HL-60 (cell line): Measurements from ENCODE around the gene ADAM29.
"Not testable (repeated sequence)": the region's sequence is repeated elsewhere in the genome, so short reads cannot be mapped to it uniquely, and the experiment has no call there.

ENCODE experiments used
- DNase-seq, 2 experiments: peaks; one replicate each; pipeline ENCODE4 v3.0.0-alpha.2; 2010 to 2020; ENCODE audit warnings: low read depth in 1 of 2, low spot score in 1 of 2
- H3K27ac ChIP-seq: fragments of 250-450 bp; sonication (Bioruptor Pico); replicated peaks from 2 replicates; pipeline ENCODE4 v1.5.1; 2020; ENCODE audit warnings: mild to moderate bottlenecking, moderate library complexity
- H3K27me3 ChIP-seq: fragments of 250-450 bp; sonication (Bioruptor Pico); 2 replicates; pipeline ENCODE4 v1.5.1; 2021; ENCODE audit warnings: mild to moderate bottlenecking, moderate library complexity; ENCODE audit not compliant: insufficient read depth, poor library complexity, severe bottlenecking
- H3K4me3 ChIP-seq: replicated peaks from 2 replicates; pipeline ENCODE4 v1.5.1; 2011; ENCODE audit warnings: mild to moderate bottlenecking, control low read depth, low read length; ENCODE audit not compliant: insufficient read depth
- GABPA ChIP-seq: IDR thresholded peaks from 2 replicates; pipeline ENCODE4 v1.6.1; 2012; ENCODE audit warnings: low read depth
- POLR2AphosphoS5 ChIP-seq: IDR thresholded peaks from 2 replicates; pipeline ENCODE4 v1.6.1; 2012; ENCODE audit warnings: low read depth
- SPI1 ChIP-seq: IDR thresholded peaks from 2 replicates; pipeline ENCODE4 v1.6.1; 2012; ENCODE audit warnings: low read depth, mild to moderate bottlenecking, borderline replicate concordance
- TF ChIP-seq, protein P1 (sequence below): IDR thresholded peaks from 2 replicates; pipeline ENCODE4 v1.6.1; 2012; ENCODE audit warnings: low read depth; ENCODE audit not compliant: insufficient replicate concordance
- TF ChIP-seq, protein P2 (sequence below): IDR thresholded peaks from one replicate; pipeline ENCODE4 v1.5.1; 2011; ENCODE audit warnings: low read length, control low read depth, inconsistent platforms; ENCODE audit not compliant: insufficient read depth

ADAM29 gene

DNA sequence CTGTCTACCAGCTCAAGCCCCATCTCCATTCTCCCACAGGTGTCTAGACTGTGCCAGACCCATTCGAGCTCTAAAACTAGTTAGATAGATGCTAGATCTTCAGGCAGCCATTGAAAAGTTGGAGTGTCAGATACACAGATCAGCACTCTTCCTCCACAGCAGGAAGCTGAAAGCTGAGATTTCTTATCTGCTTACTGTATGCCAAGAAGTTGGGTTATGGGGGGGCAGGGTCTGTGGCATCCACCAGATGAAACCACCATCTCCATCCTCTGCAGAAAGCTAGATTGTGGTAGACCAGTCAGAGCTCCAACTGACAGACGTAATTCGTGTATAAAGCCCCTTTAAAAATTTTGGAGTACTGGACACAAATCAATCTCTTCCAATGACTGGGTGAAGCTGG, 54.8 kb downstream of the ADAM29 start:
- Histone ChIP-seq H3K4me3 (no peak overlapping the region), H3K27me3 (peaks cover 3% of the 10 kb centered on the region), H3K27ac (no peak overlapping the region)
- no peak for DNase-seq
- TF ChIP-seq, protein P1, sequence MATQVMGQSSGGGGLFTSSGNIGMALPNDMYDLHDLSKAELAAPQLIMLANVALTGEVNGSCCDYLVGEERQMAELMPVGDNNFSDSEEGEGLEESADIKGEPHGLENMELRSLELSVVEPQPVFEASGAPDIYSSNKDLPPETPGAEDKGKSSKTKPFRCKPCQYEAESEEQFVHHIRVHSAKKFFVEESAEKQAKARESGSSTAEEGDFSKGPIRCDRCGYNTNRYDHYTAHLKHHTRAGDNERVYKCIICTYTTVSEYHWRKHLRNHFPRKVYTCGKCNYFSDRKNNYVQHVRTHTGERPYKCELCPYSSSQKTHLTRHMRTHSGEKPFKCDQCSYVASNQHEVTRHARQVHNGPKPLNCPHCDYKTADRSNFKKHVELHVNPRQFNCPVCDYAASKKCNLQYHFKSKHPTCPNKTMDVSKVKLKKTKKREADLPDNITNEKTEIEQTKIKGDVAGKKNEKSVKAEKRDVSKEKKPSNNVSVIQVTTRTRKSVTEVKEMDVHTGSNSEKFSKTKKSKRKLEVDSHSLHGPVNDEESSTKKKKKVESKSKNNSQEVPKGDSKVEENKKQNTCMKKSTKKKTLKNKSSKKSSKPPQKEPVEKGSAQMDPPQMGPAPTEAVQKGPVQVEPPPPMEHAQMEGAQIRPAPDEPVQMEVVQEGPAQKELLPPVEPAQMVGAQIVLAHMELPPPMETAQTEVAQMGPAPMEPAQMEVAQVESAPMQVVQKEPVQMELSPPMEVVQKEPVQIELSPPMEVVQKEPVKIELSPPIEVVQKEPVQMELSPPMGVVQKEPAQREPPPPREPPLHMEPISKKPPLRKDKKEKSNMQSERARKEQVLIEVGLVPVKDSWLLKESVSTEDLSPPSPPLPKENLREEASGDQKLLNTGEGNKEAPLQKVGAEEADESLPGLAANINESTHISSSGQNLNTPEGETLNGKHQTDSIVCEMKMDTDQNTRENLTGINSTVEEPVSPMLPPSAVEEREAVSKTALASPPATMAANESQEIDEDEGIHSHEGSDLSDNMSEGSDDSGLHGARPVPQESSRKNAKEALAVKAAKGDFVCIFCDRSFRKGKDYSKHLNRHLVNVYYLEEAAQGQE, result no peak
- no peak for TF ChIP-seq SPI1
- TF ChIP-seq POLR2AphosphoS5, result no peak
- no peak for TF ChIP-seq GABPA
- TF ChIP-seq, protein P2, sequence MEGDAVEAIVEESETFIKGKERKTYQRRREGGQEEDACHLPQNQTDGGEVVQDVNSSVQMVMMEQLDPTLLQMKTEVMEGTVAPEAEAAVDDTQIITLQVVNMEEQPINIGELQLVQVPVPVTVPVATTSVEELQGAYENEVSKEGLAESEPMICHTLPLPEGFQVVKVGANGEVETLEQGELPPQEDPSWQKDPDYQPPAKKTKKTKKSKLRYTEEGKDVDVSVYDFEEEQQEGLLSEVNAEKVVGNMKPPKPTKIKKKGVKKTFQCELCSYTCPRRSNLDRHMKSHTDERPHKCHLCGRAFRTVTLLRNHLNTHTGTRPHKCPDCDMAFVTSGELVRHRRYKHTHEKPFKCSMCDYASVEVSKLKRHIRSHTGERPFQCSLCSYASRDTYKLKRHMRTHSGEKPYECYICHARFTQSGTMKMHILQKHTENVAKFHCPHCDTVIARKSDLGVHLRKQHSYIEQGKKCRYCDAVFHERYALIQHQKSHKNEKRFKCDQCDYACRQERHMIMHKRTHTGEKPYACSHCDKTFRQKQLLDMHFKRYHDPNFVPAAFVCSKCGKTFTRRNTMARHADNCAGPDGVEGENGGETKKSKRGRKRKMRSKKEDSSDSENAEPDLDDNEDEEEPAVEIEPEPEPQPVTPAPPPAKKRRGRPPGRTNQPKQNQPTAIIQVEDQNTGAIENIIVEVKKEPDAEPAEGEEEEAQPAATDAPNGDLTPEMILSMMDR, result no peak

DNA sequence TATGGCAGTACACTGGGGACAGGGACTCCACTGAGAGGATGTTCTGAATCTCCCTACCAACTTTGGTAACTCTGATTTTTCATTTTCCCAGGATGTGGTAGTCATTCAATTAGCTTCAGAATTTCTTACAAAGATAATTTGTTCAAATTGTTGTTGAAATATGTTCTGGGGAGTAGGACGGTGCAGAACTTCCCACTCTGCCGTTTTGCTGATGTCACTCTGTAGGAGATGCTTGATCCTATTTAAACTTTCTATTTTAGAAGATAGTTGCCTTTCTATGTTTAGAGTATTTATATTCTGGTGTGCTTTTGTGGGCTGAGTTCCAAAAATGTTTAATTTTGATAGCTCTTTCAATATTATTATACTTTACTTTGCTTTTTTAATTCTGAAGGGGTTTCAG, 55.2 kb downstream of the ADAM29 start:
- DNase-seq, result no peak
- Histone ChIP-seq H3K4me3 (no peak overlapping the region), H3K27ac (no peak overlapping the region), H3K27me3 (peaks cover 3% of the 10 kb centered on the region)
- TF ChIP-seq, protein P1, result no peak
- TF ChIP-seq SPI1 (no peak), GABPA (no peak), POLR2AphosphoS5 (no peak)
- TF ChIP-seq, protein P2, result no peak

- DNase-seq, result no peak
- Histone ChIP-seq H3K27me3 (no peaks in the 10 kb centered on the region), H3K4me3 (no peak overlapping the region), H3K27ac (no peak overlapping the region)
- TF ChIP-seq SPI1, result no peak
- TF ChIP-seq POLR2AphosphoS5, result no peak
- TF ChIP-seq, protein P1, result no peak
- no peak for TF ChIP-seq GABPA
- TF ChIP-seq, protein P2, result no peak
Measured at GRCh38 chr4:174983128-174983750, 65.1 kb downstream of the ADAM29 start.

GRCh38 chr4:174983870-174984269, 65.7 kb downstream of the ADAM29 start:
- H3K4me3 ChIP-seq, DNase-seq, H3K27me3 ChIP-seq, H3K27ac ChIP-seq: not testable (repeated sequence)
